ENCODE measurements around the gene LRRC74B. TPM values are rescaled to one million over a fixed set of nuclear protein-coding genes. Genes with fewer than 3 reads are reported as not detected.
"Not testable (repeated sequence)": the region's sequence is repeated elsewhere in the genome, so short reads cannot be mapped to it uniquely, and the experiment has no call there.

The LRRC74B gene
- polyA plus RNA-seq, 3 donors, result 0.11 to 0.35 (median 0.19) TPM

DNA sequence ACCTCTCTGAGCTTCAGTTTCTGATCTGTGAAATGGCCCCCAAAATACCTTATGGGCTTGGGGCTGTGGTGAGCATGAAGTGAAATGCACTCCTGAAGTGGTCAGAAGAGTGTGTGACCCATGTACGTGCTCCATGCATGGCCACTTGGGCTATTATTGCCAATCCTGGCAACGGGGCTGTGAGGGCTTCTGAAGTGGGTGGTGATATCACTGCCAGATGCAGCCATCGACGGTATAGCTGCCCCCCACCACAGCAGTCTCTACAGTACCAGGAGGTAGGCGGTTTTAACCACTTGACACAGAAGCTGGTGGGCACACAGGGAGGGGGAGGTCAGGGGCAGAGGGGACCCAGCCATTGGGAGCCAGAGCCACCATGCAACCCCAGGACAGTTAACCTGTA is 2.7 kb downstream of the LRRC74B start:
- DNase-seq (ENCODE audit: extremely low read depth in 1 of 11, low read depth in 9 of 11, low spot score in 4 of 11), result not testable (repeated sequence)

DNA sequence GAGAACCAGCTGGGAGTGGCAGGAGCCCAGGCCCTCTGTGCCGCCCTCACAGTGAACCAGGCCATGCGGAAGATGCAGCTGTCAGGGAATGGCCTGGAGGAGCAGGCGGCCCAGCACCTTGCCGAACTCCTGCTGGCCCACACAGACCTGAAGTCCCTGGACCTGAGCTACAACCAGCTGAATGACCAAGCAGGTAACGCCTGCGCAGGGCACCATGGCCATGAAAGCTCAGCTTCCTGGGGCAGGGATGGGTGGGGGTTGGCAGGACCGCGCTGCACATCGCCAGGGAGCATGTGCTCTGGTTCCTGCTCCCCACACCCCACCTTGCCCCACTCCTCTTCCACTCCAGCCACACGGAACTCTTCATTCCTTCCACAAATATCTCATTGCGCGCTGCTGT is 3.2 kb downstream of the LRRC74B start:
- not testable (repeated sequence) for DNase-seq (ENCODE audit: extremely low read depth in 1 of 11, low read depth in 9 of 11, low spot score in 4 of 11)

DNA sequence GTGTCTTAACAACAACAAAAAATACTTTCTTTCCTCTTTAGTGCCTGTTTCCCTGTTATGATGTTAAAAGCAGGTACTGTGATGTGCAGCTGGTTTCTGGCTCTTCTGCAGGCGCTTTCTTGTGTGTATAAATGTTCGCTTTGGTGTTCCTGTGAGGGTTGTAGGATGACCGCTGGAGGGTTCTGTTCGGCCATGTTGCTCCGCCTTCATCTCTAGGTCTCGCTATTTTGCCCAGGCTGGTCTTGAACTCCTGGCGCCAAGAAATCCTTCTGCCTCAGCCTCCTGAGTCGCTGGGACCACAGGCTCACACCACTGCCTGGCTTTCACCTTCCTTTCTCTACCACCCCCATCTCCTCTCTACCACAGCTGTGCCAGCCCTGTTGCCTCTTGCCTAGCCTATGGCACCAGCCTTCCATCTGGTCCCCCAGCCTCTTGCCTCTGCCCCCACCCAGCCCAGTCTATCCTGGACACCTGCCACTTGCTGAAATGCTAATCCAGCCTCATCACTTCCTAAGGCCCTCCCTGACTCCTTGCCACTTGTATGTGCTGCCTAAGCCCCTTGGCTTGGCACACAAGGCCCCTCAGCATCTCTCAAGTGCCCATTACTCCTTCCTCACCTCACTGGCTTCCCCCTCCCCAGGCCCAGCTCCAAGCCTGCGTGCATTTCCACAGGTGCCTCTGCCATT is 5.5 kb downstream of the LRRC74B start:
- DNase-seq (ENCODE audit: extremely low read depth in 1 of 11, low read depth in 9 of 11, low spot score in 4 of 11), result no peak

DNA sequence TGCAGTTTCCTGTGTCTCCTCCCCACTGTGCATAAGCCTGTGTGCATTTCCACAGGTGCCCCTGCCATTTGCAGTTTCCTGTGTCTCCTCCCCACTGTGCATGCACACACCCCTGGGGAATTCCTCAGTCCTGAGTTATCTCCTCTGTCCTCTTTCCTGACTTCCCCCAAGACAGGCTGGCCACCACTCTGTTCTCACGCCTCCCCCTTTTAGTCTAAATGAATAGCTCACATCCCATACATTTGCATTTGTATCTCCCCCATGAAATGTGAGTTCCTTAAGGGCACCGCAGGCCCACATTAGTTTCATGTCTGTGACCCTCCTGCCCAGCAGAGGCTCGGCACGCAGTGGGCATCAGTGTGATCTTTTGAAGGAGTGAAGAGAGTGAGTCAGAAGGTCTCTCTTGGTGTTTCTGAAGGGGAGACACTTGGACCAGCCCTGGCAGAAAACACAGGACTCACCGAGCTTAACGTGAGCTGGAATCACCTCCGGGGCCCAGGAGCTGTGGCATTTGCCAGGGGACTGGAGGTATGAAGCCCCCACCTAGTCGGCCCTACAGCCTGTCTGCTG is 6.2 kb downstream of the LRRC74B start:
- DNase-seq (ENCODE audit: extremely low read depth in 1 of 11, low read depth in 9 of 11, low spot score in 4 of 11), result no peak

DNA sequence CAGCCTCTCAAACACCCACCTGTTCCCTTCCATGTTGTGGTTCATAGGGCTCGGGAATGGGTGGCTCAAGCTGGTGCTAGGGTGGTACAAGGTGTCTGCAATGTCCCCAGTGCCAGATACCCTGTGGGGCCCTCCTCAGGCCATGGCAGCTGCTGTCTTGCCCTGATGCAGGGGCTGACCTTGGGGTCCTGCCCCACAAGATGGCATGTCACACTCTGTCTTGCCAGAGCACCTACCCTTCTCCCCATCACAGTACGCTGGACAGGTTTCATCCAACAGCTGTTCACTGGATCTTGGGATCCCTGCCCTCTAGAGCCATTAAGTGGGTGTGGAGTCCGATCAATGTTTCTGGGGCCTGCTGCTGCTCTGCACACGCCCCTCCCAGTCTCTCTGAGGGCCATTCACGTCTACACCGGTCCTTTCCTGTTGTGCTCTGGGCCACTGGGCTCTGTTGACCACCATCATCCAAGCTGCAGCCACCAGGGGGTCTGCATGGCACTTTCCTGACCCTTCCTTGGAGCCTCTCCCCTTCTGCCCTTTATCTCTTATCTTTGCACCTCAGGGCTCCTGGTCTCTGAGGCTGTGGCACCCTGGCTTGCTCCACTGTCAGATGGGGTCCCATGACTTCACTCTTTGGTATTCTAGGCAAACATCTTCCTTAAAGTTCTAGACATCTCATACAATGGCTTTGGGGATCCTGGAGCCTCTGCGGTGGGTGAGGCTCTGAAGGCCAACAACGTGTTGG is 7.1 kb downstream of the LRRC74B start:
- DNase-seq (ENCODE audit: extremely low read depth in 1 of 11, low read depth in 9 of 11, low spot score in 4 of 11), result no peak

DNA sequence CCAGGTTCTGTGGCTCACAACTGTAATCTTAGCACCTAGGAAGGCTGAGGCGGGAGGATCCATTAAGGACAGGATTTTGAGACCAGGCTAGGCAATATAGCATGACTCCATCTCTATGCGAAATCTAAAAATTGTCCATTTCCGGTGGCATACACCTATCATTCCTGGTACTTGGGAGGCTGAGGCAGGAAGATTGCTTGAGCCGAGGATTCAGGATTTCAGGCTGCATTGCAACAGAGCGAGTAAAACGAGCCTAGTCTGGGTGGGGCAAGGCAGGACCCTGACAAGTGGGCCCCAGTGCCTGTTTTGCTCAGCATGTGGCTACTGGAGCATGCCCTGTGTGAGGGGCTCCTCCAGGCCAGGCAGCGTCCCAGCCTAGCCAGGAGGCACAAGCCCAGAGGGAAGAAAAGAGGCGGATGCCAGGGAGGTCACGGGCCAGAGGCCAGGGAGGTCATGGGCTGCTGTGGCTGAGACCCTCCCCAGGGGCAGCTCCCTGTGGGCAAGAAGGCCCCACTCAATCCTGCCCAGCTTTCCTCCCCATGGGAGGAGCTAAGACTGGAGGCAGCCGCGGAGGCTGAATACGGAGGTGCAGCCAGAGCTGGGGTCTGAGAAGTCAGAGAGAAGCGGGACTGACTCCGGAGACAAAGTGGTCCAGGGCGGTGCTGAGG is 8.4 kb downstream of the LRRC74B start:
- DNase-seq (ENCODE audit: extremely low read depth in 1 of 11, low read depth in 9 of 11, low spot score in 4 of 11), result no peak

DNA sequence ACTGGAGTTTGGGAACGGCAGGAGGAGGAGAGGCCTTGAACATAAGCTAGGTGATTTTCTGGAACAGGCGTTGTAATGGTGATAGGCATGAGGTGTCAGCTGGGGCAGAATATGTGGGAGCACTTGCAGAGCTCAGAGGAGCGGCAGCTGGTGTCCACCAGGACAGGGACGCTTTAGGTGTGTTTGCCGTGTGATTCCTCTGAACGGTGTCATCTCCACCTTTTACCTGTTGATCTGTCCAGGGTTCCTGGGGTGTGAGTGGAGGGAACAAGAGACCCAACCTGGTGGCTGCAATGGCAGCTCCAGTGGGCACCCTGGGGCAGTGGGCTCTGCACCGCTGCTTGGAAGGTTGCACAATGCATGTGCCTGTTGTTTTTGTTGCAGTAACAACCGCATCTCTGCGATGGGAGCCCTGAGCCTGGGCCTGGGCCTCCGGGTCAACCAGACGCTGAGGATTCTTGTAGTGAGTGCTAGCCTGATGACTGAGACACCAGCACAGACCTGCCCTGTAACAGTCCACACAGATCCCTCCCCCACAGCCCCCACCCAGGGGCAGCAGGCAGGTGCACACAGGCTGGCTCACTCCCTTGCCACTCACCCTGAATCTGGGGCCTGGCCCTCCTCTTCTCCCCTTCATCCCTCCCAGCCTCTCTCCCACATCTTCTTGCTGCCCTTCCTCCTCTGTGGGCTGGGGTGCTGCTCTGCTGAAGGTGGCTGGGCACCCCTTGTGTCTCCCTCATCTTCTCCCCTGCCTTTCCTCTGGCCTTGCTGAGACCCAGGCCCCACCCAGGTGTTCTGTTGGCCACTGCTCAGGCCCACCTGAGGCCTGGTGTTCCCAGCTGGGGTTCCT is 9.2 kb downstream of the LRRC74B start:
- no peak for DNase-seq (ENCODE audit: extremely low read depth in 1 of 11, low read depth in 9 of 11, low spot score in 4 of 11)

DNA sequence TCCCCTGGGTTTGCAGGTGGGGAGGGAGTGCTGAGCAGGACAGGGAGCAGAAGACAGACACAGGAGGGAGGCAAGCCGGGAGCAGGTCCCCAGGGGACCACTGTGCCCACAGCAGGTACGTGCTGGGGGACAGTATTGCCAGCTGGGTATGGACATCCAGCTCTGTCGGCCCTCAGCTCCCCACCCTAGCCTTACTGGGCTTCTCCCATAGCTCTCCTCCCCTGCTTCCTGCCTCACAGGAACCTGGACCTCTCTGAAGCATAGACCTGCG is 9.8 kb downstream of the LRRC74B start:
- DNase-seq (ENCODE audit: extremely low read depth in 1 of 11, low read depth in 9 of 11, low spot score in 4 of 11), result no peak

DNA sequence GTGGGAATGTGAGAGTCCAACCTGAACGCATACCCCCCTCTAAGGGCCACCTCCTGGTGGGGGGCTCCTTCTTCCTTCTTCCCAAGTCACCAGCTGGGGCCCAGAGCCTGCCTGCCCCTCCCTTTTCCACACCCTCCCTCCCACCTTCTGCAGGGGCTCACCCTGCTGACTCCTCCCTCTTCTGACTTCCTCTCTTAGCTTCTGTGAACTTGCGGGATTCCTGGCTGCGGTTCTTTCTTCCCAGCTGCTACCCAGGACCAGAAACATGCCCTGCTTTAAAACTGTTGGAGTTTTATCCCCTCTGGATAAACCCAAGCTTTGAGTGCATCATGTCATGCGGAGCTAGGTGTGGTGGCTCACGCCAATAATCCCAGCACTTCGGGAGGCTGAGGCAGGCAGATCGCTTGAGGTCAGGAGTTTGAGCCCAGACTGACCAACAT is 10.2 kb downstream of the LRRC74B start:
- no peak for DNase-seq (ENCODE audit: extremely low read depth in 1 of 11, low read depth in 9 of 11, low spot score in 4 of 11)

DNA sequence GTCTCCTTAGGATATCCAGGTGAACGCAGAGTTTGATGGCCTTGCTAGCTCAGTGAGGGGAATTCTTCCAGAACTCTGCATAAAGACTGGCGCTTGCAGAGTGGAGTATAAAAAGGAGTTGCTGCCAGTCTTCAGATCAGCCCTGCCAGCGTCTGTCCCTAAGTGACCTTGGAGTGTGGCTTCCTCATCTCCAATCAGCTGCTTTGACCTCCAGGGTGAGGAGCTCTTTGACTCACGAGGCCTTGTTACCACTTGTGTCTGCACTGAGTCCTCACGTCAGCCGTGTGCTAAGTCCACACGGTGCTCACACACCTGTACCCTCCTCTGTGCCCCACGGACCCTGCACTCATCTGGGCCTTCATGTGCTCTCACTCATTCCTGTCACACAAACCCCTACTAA is 14.6 kb downstream of the LRRC74B start:
- DNase-seq (ENCODE audit: extremely low read depth in 1 of 11, low read depth in 9 of 11, low spot score in 4 of 11), result not testable (repeated sequence)

DNA sequence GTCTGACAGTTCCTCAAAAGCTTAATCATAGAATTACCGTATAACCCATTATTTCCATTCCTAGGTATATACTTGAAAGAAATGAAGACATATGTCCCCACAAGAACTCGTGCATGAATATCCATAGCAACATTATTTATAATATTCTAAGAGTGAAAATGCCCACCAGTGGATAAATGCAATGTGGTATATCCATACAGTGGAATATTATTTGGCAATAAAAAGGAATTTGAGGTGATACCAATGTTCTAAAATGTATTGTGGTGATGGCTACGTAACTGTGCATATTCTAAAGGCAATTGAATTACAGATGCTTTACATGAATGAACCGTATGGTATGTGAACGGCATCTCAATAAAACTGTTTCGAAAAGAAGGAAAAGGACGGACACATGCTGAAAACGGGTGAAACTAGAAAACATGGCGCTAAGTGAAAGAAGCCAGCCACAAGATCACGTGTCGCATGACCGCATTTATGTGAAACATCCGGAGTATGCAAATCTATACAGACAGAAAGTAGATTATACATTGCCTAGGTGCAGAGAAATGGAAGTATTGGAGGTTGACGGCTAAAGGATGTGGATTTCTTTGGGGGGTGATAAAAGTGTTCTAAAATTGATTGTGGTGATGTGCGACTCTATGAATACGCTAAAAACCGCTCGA is 16.0 kb downstream of the LRRC74B start:
- not testable (repeated sequence) for DNase-seq (ENCODE audit: extremely low read depth in 1 of 11, low read depth in 9 of 11, low spot score in 4 of 11)

DNA sequence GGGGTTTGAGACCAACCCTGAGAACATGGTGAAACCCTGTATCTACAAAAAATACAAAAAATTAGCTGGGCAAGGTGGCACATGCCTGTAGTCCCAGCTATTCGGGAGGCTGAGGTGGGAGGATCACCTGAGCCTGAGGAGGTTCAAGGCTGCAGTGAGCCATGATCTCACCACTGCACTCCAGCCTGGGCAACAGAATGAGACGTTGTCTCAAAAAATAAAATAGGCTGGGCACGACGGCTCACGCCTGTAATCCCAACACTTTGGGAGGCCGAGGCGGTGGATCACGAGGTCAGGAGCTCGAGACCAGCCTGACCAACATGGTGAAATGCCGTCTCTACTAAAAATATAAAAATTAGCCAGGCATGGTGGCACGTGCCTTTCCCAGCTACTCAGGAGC is 18.7 kb downstream of the LRRC74B start:
- not testable (repeated sequence) for DNase-seq (ENCODE audit: extremely low read depth in 1 of 11, low read depth in 9 of 11, low spot score in 4 of 11)

DNA sequence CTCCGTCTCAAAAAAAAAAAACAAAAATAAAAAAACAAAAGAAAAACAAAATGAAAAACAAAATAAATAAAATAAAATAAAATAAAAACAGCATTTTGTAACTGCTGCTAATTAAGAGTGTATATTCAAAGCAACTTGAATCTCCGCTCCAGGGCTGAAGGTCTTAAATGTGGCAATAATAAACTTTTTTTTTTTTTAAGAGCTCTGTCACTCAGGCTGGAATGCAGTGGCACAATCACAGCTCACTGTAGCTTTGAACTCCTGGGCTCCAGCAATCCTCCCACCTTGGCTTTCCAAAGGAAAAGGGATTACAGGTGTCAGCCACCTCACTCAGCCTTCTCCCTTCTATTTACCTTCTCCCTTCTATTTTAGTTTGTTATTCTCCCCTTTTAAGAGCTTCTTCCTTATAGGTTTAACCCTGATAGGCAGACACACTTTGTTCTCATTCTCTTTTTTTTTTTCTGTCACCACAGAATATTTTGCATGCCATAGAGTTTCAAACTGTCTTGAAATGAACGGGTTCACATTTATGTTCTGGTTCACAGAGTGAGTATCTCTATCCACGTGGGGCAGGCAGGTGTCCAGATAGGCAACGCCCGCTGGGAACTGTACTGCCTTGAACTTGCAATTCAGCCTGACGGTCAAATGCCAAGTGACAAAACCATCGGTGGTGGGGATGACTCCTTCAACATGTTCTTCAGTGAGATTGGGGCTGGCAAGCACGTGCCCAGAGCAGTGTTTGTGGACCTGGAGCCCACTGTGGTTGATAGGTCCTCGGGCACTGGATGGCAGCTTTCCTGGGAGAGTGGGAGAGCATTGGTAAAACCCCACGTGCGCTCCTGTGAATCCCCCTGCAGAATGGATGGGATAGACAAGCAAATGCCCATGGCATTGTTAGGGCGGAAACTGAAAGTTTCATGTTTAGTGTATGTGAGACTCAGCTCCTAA is 19.4 kb downstream of the LRRC74B start:
- DNase-seq (ENCODE audit: extremely low read depth in 1 of 11, low read depth in 9 of 11, low spot score in 4 of 11), result no peak

DNA sequence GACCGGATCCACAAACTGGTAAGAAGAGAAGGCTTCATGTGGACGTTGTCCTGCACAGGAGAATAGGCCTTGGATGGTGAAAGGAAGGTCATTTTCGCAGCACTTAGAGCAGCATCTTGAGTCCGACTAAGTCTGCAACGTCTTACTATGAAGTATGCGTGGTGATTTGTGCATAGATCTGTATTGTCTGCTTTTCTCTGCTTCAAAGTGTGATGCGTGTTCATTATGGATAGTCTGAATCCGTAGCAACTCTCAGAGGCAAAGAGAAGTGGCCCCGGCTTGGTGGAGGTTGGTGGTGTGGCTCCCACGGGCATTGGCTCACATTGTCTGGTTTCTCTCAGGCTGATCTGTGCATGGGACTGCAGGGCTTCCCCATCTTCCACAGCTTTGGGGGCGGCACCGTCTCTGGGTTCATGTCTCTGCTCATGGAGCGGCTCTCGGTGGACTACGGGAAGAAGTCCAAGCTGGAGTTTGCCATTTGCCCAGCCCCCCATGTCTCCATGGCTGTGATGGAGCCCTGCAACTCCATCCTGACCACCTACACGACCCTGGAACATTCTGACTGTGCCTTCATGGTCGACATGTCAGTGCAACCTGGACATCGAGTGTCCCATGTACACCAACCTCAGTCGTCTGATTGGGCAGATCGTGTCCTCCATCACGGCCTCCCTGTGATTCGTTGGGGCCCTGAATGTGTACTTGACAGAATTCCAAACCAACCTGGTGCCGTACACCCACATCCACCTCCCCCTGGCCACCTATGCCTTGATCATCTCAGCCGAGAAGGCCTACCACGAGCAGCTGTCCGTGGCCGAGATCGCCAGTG is 21.5 kb downstream of the LRRC74B start:
- DNase-seq (ENCODE audit: extremely low read depth in 1 of 11, low read depth in 9 of 11, low spot score in 4 of 11), result no peak

DNA sequence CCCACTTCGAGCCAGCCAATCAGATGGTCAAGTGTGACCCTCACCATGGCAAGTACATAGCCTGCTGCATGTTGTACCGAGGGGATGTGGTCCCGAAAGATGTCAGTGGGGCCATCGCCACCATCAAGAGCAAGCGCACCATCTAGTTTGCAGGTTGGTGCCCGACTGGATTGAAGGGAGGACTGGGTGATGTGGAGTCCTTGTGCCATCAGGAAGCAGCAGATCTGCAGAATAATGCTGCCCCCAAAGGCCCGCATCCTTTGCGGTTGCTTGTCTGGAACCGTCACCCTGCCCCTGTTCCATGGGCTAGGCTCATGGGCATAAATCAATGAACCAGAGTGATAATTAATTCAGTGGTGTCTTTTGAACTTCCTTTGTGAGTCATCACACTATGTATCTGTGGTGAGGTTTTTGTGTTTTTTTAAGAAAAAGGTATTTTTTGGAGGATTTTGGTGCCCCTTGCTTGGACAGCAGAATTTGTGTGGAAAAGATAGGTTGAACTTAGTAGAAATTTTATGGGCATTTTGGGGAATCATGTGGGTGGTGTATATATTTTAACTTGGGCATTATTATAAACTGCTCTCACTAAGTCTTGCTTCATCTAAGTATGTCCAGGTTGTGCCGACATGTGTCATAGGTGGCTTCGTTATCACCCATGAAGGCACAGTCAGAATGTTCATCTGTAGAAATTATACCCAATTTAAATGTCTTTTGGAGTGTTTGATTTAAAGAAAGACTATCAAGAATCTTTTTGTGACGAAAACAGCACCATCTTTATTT is 22.3 kb downstream of the LRRC74B start:
- DNase-seq (ENCODE audit: extremely low read depth in 1 of 11, low read depth in 9 of 11, low spot score in 4 of 11), result no peak

DNA sequence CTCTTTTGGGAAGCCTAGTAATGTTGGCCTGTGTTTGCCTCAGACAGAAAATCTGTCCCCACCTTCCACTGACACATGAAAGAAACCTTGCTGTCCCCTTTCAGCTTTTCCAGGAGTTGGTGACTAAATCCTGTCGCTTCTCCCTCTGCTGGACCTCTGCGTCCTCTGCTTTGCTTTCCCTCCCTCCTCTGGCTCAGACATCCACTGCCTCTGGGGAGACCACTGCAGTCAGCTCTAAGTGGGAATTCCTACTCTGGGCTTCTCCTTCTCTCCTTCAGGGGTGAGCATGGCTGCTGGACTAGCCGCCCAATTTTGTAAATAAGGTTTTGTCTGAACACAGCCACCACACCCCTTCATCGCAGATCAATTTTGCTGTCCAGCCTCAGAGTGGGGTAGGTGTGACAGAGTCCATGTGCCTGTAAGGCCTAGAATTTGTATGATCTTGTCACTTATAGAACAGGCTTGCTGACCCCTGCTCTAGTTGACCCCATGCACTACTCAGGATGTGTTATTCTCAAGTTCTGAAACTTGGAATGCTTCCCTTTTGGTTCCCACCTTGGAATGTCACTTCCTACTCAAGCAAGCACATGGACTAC is 23.0 kb downstream of the LRRC74B start:
- DNase-seq (ENCODE audit: extremely low read depth in 1 of 11, low read depth in 9 of 11, low spot score in 4 of 11), result no peak
